GM12891 (cell line): ENCODE measurements around the gene LRPAP1.

Source experiments
- PAX5 ChIP-seq: IDR thresholded peaks from 2 replicates; pipeline ENCODE4 v1.6.1; 2011; ENCODE audit warnings: low read length, moderate library complexity, mild to moderate bottlenecking; ENCODE audit not compliant: insufficient read depth, severe bottlenecking
- POLR2A ChIP-seq: IDR thresholded peaks from 2 replicates; pipeline ENCODE4 v1.6.1; 2011; ENCODE audit warnings: low read depth, low read length, control low read depth
- POLR2AphosphoS5 ChIP-seq: IDR thresholded peaks from 2 replicates; pipeline ENCODE4 v1.6.1; 2011; ENCODE audit warnings: low read depth, low read length, control low read depth
- POU2F2 ChIP-seq: IDR thresholded peaks from 2 replicates; pipeline ENCODE4 v1.6.1; 2011; ENCODE audit warnings: low read depth, mild to moderate bottlenecking, control low read depth, low read length, moderate library complexity
- SPI1 ChIP-seq: IDR thresholded peaks from 2 replicates; pipeline ENCODE4 v1.6.1; 2011; ENCODE audit warnings: low read depth, low read length, control low read depth
- TAF1 ChIP-seq: IDR thresholded peaks from 2 replicates; pipeline ENCODE4 v1.6.1; 2011; ENCODE audit warnings: low read depth, low read length, control low read depth

- TF ChIP-seq POLR2A (no peak), POLR2AphosphoS5 (no peak), TAF1 (no peak), SPI1 (no peak), PAX5 (no peak), POU2F2 (no peak)
Observed at GRCh38 chr4:3476341-3476747, 55.9 kb downstream of the LRPAP1 start.
